GM18861 (cell line): ENCODE results near the gene JADE2.
"Not testable (repeated sequence)": the region's sequence is repeated elsewhere in the genome, so short reads cannot be mapped to it uniquely, and the experiment has no call there.

Experiments used
- ATAC-seq: cut with Tn5 transposase; IDR thresholded peaks from one replicate; pipeline ENCODE4 v1.9.1; 2021; ENCODE audit not compliant: unreplicated experiment

JADE2 gene

DNA sequence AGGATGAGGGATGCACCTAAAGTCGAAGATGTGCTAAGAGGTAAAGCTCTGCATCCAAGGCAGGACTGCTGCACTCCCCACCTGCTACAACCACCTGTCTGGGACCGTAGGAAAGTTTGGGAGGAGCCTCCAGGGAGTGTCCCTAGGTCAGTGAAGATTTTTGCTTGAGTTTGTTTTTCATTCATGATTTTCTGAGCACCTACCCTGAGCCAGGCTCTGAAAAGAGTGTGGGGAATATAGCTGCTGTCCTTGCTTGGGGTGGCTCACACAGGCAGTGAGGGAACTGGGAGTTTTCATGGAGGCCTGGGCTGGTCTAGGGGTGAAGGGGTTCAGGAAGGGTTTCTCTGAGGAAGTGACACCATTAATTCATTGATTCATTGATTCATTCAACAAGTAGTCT is 58.3 kb downstream of the JADE2 start:
- ATAC-seq = no peak

DNA sequence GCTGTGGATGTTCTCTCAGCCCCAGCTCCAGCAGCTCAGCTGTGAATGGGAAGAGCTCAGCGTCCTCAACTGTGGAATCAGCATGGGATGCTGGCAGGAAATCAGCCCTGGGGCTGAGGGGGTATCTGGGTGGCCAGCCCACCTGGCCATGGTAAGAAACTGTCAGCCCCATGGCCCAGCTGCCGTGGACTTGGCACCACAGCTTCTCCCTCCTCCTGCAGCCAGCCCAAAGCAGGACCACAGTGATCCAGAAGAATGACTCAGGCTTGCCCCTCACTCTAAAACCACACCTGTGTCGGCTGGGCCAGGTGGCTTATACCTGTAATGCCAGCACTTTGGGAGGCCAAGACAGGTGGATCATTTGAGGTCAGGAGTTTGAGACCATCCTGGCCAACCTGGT is 59.2 kb downstream of the JADE2 start:
- ATAC-seq = no peak

DNA sequence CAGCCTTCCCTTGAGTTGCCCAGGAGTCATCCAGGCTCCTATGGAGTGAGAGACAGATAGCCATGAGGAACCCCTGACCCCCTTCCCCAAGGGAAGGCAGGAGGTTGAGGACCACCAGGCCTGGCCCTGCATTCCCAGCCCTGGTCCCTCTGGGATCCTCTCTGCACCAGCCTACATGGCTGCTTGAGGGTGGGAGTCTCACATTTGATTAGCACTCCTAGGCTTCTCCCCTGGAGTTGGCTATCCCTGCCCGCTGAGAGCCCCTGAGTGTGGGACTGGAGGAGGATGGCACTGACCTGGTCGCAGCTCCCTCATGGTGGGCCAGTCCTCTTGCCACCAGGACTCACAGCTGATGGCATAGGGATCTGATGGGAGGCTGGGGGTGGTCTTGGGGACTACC is 60.5 kb downstream of the JADE2 start:
- ATAC-seq = no peak

DNA sequence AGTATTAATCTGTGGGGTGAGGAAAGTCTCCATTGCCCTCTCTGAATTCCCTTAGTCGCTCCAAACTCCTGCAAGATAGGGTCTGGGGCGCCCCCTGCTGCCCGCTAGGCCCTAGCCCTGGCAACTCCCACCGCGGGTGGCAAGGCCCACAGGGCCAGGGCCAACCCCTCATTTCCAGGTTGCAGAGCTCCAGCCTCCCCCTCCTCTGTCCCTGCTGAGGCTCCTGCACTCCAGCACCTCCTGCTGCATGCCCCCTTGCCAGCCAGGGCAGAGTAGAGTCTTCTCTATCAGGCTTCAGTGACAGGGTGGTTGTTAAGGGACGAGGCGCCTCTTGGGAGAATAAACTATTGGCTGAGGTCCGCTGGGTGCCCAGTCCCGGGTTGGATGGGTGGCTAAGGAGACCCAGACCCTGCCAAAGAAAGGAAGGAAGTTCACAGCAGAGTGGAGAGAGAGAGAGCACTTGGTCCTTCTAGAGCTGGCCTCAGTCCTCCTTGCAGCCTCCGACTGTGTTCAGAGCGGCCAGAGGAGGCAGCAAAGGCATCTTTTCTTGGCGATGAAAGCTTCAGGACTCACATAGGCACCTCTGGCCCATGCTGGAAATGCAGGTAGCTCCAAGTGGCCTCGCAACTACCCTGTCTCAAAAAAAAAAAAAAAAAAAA is 61.5 kb downstream of the JADE2 start:
- peak; percentile 59 for ATAC-seq

DNA sequence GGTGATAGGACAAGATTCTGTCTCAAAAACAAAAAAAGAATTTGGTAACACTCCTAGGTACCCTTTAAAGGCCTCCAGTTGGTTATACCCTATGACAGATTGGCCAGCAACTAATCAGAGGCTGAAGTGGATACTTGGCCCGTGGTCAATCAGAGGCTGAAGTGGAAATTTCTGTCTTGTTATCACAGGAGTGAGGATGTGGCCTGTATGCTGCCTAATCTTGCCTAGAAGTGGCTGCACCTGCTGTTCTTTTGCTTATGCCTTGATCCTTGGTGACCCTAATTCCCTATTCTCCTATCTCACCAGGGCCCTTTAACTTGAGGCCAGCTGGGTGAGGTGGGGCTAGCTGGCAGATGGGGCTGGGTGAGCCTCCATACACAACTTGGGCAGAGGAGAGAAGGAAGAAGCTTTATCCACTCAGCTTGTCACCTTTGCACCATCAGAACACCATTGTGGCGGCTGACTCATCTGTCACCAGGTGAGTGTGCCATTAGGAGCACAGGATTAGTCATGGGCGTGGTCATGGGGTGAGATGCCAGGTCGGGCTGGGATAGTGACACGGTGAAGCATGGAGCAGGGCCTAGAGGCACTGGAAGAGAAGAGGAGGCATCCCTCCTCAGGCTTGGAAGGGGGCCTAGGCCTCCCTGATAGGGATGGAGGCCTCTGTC is 65.7 kb downstream of the JADE2 start:
- ATAC-seq = no peak

DNA sequence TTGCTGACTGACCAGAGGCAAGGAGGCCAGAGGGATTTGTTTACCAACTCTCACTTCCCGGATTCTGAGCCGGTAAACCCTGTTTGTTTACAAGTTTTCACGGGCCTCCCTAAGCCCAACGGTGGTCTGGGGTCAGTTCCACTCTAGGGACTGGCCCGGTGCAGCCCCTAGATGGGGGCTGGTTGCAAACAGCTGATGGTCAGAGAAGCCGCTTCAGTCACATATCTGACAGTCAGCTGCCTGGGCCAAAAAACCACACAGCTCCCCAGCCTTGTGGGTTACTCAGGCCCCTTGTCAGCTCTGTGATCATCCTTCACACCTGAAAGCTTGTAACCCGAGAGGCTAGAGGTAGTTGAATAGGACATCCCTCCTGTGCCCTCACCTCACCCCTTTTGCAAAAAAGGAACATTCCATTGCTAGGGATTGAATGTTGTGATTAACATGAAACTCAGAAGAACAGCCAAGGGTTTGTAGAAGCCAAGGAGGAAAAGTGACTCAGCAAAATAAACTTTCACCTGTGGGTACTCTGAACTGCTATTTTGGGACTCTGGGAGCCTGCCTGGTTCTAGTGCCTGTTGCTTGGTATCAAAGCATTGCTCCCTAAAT is 66.8 kb downstream of the JADE2 start:
- ATAC-seq = no peak

DNA sequence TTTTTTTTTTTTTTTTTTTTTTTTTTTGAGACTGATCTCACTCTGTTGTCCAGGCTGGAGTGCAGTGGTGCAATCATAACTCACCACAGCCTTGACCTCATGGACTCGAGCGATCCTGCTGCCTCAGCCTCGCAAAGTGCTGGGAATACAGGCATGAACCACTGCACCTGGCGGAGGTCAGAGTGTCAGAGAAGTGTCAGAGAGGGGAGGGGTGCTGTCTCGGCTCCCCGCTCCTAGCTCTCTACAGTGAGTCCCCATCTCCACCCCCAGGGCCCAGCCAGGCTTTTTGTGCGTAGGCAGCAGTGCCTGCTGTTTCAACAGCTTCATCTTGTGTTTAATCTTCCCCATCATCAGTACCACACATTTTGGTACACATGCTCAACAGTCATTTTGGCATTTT is 68.9 kb downstream of the JADE2 start:
- no peak for ATAC-seq

DNA sequence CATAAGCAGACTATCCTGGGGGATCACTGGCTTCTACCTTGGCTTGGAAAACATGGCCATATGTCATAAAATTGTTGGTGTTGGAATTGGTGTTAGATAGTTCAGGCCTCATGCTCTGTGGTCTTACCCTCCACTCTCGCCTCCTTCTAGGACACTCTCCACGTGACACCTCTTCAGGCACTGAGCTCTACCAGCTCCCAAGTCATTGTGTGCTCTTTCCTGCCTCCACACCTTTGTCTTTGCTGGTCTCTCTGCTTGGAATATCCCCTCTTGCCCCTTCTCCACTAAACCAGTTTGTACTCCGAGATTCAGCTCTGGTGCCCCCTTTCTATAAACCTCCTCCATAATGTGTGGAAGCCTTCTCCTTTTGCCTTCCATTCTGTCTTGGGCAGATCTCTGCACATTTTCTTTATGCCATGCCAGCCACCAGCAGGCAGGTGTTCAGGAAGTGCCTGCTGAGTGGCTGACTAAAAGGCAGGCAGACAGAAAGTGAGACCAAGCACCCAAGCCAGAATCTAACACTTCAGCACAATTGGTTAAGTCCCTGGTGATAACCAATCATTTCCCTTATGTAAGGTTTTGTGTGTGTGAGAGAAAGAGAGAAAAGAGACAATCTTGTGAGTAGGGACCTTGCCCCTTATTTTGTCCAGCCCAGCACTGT is 69.5 kb downstream of the JADE2 start:
- ATAC-seq = peak; percentile 79

DNA sequence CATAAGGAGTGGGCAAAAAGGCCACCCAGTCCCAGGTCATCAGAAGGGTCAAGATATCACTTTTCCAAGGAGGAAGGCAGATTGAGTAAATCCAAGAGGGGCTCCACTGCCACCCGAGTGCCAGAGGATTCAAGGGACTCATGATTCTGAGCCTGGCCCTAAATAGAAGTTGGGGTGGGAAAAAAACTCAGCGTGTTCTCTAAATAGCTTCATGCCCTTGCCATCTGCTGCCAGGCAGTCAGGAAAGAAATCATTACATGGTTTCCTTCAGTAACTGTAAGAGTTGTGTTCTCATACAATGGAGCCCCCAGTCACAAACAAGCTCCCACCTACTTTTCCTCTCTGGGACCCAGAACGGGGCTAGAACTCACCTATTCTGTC is 70.0 kb downstream of the JADE2 start:
- no peak for ATAC-seq

DNA sequence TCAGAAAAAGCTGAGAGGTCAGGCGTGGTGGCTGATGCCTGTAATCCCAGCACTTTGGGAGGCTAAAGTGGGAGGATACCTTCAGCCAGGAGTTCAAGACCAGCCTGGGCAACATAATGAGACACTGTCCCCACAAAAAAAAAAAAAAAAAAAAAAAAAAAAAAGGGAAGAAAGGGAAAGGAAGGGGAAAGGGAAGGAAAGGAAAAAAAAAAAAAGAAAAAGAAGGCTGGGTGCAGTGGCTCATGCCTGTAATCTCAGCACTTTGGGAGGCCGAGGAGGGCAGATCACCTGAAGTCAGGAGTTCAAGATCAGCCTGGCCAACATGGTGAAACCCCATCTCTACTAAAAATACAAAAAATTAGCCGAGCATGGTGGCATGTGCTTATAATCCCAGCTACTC is 74.3 kb downstream of the JADE2 start:
- not testable (repeated sequence) for ATAC-seq

DNA sequence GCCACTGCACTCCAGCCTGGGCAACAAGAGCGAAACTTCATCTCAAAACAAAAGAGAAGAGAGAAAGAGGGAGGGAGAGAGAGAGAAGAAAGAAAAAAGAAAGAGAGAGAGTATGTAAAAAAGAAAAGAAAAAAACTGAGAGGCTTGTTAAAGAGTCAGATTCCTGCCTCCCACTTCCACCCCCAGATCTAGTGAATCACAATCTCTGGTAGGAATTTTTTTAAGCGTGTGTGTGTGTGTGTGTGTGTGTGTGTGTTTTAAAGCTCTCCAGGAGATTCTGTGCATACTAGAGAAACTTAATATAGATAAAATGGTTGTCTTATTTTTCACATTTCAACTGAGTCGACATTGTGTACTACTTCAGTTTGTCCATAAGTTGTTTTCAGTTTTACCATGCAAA is 75.1 kb downstream of the JADE2 start:
- ATAC-seq = no peak

DNA sequence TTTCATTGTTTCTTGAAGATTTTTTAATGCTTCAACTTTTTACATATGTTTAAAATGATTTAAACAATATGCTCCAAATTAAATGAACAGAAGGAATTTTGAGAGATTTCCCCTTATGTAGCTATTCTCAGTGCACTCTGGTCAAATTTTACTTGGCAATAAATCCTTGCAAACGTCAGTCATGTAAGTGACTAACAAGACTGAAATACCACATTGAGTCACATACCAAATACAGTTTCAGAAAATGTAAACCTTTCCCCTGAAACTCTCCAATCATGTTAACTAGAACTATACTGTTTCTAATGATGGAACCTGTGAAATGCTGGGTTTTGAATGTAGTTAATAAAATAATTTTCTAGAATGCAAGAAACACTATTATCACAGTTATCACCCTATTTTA is 77.6 kb downstream of the JADE2 start:
- no peak for ATAC-seq

DNA sequence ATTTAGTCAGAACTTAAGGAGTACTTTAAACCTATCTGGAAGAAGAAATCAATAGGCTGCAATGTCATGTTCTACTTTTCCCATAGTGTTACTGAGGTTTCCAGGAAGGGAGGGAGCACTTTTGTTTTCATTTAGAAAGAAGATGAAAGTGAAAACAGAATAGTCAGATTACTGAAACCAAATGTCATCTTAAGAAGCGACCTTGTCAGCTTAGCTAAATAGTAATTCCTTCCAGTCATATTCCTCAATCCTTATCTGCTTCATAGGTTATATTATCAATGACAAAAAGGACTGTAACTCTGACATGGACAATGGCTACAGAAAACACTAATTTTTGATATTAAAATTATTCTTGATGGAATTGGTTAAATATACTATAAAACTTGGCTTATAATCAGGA is 79.4 kb downstream of the JADE2 start:
- ATAC-seq = no peak

DNA sequence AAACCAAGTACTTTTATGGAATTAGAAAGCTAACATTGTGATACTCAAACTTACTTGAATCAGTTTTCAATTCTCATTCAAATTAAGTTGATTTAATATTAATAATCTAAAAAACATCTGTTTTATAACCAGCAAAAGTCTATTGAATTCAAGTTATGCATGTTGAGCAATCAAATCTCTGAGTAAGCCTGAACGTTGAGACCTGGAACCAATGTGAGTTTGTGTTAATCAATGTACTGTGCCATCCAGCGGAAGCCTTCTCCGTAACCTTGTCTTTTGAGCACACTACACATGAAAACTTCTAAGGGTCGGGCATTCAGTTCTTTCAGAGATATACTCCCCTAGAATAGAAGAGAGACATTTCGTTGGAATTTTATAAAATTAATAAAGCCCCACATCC is 81.3 kb downstream of the JADE2 start:
- ATAC-seq = no peak

DNA sequence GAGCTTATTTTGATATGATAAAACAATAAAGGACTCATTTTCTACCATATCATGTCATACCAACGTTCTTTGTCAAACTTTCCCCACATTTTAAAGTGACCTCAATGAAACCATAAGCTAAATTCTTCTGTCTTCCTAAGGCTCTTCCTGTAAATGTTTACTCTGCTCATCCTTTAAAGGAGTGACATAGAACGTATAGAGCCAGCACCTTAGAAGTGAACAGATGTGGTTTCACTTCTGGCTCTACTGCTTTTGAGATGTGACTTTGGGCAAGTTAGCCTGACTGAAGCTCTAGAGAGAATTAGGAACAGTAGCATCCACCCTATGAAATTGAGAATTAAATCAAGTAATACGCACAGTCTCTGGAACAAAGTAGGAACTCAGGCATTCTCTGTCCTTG is 83.1 kb downstream of the JADE2 start:
- no peak for ATAC-seq

DNA sequence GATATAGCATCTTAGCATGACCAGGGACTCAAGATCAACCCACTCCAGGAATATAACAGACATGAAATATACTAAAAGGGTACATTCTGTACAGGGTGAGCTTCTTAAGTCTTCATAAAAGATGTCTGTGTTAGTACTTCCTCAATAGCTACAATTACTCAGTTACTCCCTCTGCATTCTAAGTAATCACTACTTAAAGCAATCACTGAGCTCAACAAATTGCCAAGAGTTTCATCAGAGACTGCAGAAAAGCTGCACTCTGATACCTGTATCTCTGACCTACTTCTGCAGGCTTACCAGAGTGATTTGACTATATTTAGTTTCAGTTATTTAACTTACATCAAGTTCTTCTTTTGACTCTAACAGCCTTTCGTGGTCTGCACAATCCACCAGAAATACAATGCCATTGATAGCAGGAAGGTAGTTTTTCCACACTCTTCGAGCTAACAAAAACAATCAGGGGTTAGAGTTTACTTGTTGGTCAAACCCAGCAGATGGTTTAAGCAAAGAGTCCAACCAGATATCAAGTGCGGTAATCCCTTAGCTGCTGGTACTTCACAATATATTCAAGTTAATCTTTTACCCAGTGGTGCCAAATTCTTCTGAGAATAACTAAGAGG is 83.9 kb downstream of the JADE2 start:
- peak; percentile 59 for ATAC-seq

DNA sequence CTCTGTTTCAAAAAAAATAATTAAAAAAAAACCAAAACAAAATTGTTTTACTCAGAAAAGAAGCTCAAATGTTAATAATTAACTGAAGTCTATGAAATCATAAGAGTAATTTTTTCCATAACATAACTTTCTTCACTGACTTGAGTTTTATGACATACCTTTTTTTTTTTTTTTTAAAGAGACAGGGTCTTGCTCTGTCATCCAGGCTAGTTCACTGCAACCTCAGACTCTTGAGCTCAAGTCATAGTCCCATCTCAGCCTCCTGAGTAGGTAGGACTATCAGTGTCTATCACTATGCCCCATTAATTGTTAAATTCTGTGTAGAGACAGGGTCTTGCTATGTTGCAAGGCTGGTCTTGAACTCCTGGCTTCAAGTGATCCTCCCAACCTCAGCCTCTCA is 85.3 kb downstream of the JADE2 start:
- ATAC-seq = no peak

DNA sequence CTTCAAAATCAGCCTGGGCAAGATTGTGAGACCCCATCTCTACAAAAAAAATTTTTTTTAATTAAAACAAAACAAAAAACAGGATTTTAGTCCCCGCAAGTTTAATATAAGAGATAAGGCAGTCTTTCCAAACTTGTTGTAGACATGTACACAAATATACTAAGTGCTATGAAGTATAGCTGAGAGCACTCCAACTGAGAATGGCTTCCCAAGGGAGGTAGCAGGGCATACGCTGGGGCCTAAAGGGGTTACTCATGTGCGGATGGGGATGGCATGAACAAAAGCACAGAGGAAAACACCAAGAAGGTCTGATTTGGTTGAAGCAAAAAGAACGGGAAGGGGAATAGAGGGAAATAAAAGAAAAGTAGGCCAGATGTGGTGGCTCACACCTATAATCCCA is 86.0 kb downstream of the JADE2 start:
- no peak for ATAC-seq

DNA sequence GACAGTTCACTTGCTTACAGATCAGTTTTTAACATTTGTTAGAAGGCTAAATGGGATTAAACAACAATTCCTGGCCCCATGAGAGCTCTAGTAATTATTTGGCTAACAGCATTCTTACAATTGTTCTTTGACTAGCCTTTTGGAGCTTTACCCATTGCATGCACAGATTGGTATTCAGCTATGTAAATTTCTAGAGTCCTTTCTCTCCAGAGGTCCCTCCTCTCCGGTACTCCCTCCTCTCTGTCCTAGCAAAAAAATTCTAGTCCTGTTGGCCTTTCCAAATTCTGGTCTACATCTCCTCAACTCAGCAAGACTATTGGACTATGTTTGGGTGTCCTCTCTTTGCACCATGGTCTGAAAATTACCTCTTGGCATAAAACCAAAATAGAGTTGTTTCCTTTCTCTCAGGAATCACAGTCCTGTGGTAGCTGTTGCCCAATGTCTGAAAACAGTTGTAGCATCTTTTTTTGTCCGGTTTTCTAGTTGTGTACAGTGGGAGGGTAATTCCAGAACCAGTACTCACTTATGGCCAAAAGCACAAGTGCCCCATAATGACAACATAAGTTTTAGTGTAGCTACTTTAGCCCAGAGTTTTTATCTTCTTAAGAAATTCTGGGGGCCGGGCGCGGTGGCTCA is 89.1 kb downstream of the JADE2 start:
- no peak for ATAC-seq

DNA sequence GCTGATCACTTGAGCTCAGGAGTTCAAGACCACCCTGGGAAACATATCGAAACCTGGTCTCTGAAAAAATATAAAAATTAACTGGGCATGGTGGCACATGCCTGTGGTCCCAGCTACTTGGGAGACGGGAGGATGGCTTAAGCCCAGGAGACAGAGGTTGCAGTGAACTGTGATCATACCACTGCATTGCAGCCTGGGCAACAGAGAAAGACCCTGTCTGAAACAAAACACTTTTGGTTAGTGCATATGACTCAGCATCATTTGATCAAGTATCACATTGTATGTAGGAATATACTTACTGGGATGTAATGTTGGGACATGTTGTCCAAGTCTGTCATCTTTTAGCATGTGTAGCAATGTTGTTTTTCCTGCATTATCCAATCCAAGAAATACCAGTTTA is 95.2 kb downstream of the JADE2 start:
- no peak for ATAC-seq

DNA sequence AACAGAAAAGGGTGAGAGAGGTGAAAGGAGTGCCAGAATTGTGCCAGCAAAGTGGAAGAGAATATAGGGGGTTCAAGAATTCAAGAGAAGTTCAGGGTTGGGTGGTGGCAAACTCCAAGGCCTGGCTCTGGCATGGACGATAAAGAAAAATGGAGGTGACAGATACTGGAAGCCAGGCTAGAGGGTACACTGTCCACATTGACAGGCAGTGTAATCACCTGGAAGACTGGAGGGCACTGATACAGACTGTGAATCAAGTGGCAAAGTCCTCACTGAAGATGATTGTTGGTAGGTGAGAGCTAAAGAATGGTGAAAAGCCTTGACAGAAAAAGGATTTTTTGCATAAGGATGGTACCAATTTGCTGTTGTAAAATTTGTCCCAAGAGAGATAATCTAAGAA is 100.1 kb downstream of the JADE2 start:
- ATAC-seq = no peak
